ENCODE results near the gene LNPK. TPM values are rescaled to one million over a fixed set of nuclear protein-coding genes. Genes with fewer than 3 reads are reported as not detected.
"Not testable (repeated sequence)": the region's sequence is repeated elsewhere in the genome, so short reads cannot be mapped to it uniquely, and the experiment has no call there.

The LNPK gene
- total RNA-seq, 1 experiment from 2014 or later = 31.1 TPM

- no TSS peak for BruUV-seq (replicated peaks)
- no peak for DNase-seq
- CTCF ChIA-PET = no interaction called here
- no peak overlapping the region for H3K4me3 Mint-ChIP-seq (ENCODE audit: low read depth, unreplicated experiment)
- no peak for TF ChIP-seq CTCF (IDR thresholded peaks at IDR 0.05; ENCODE audit: unreplicated experiment)
- H3K27me3 Mint-ChIP-seq (ENCODE audit: unreplicated experiment) = peaks cover 9% of the 10 kb centered on the region
- no peaks in the 10 kb centered on the region for H3K9me3 Mint-ChIP-seq (ENCODE audit: low read depth, unreplicated experiment)
- H3K27ac Mint-ChIP-seq (ENCODE audit: unreplicated experiment) = no peak overlapping the region
- H3K36me3 Mint-ChIP-seq (ENCODE audit: insufficient read depth, unreplicated experiment) = no peaks in the 10 kb centered on the region
- no peaks in the 10 kb centered on the region for H3K4me1 Mint-ChIP-seq (ENCODE audit: low read depth, unreplicated experiment)
- intact Hi-C loops (cut with micrococcal nuclease; ENCODE audit: unreplicated experiment) = no loop called here
Measured at GRCh38 chr2:175903384-175903936, 98.6 kb downstream of the LNPK start.

GRCh38 chr2:175895957-175896356, 106.1 kb downstream of the LNPK start:
- H3K36me3 Mint-ChIP-seq (ENCODE audit: insufficient read depth, unreplicated experiment); H3K4me1 Mint-ChIP-seq (ENCODE audit: low read depth, unreplicated experiment); H3K27ac Mint-ChIP-seq (ENCODE audit: unreplicated experiment); intact Hi-C loops (cut with micrococcal nuclease; ENCODE audit: unreplicated experiment); DNase-seq; H3K9me3 Mint-ChIP-seq (ENCODE audit: low read depth, unreplicated experiment); H3K4me3 Mint-ChIP-seq (ENCODE audit: low read depth, unreplicated experiment); BruUV-seq (replicated peaks); CTCF ChIA-PET: not testable (repeated sequence)
- peaks cover 22% of the 10 kb centered on the region for H3K27me3 Mint-ChIP-seq (ENCODE audit: unreplicated experiment)

- Mint-ChIP-seq H3K9me3 (ENCODE audit: low read depth, unreplicated experiment) (peaks cover 3% of the 10 kb centered on the region), H3K27me3 (ENCODE audit: unreplicated experiment) (peaks cover 36% of the 10 kb centered on the region), H3K27ac (ENCODE audit: unreplicated experiment) (no peak overlapping the region), H3K4me3 (ENCODE audit: low read depth, unreplicated experiment) (no peak overlapping the region), H3K36me3 (ENCODE audit: insufficient read depth, unreplicated experiment) (no peaks in the 10 kb centered on the region), H3K4me1 (ENCODE audit: low read depth, unreplicated experiment) (no peaks in the 10 kb centered on the region)
- intact Hi-C loops (cut with micrococcal nuclease; ENCODE audit: unreplicated experiment) = no loop called here
- no peak for DNase-seq
- TF ChIP-seq CTCF (IDR thresholded peaks at IDR 0.05; ENCODE audit: unreplicated experiment) = no peak
- BruUV-seq (replicated peaks) = no TSS peak
- CTCF ChIA-PET = no interaction called here
Measured at GRCh38 chr2:175892046-175892445, 110.0 kb downstream of the LNPK start.

GRCh38 chr2:175890636-175891242, 111.3 kb downstream of the LNPK start:
- Mint-ChIP-seq H3K9me3 (ENCODE audit: low read depth, unreplicated experiment) (peaks cover 3% of the 10 kb centered on the region), H3K27ac (ENCODE audit: unreplicated experiment) (no peak overlapping the region), H3K4me3 (ENCODE audit: low read depth, unreplicated experiment) (no peak overlapping the region), H3K27me3 (ENCODE audit: unreplicated experiment) (peaks cover 36% of the 10 kb centered on the region), H3K4me1 (ENCODE audit: low read depth, unreplicated experiment) (no peaks in the 10 kb centered on the region), H3K36me3 (ENCODE audit: insufficient read depth, unreplicated experiment) (no peaks in the 10 kb centered on the region)
- CTCF ChIA-PET = no interaction called here
- TF ChIP-seq CTCF (IDR thresholded peaks at IDR 0.05; ENCODE audit: unreplicated experiment) = no peak
- no TSS peak for BruUV-seq (replicated peaks)
- intact Hi-C loops (cut with micrococcal nuclease; ENCODE audit: unreplicated experiment) = no loop called here
- no peak for DNase-seq

GRCh38 chr2:175889701-175890302, 112.3 kb downstream of the LNPK start:
- H3K36me3 Mint-ChIP-seq (ENCODE audit: insufficient read depth, unreplicated experiment) = no peaks in the 10 kb centered on the region
- no peak for DNase-seq
- no peak for TF ChIP-seq CTCF (IDR thresholded peaks at IDR 0.05; ENCODE audit: unreplicated experiment)
- BruUV-seq (replicated peaks) = no TSS peak
- H3K9me3 Mint-ChIP-seq (ENCODE audit: low read depth, unreplicated experiment) = no peaks in the 10 kb centered on the region
- CTCF ChIA-PET = no interaction called here
- H3K4me3 Mint-ChIP-seq (ENCODE audit: low read depth, unreplicated experiment) = no peak overlapping the region
- intact Hi-C loops (cut with micrococcal nuclease; ENCODE audit: unreplicated experiment) = no loop called here
- peaks cover 35% of the 10 kb centered on the region for H3K27me3 Mint-ChIP-seq (ENCODE audit: unreplicated experiment)
- no peaks in the 10 kb centered on the region for H3K4me1 Mint-ChIP-seq (ENCODE audit: low read depth, unreplicated experiment)
- no peak overlapping the region for H3K27ac Mint-ChIP-seq (ENCODE audit: unreplicated experiment)
